GM23338 (cell line): ENCODE data around the gene SLC9A8. TPM values are rescaled to one million over a fixed set of nuclear protein-coding genes. Genes with fewer than 3 reads are reported as not detected.
A peak's percentile ranks its signal among the peaks of the same experiment; 100 is the strongest.

Experiments
- ATAC-seq: fragments of 200-7000 bp; cut with Tn5 transposase; 3 replicates; pipeline ENCODE4 v1.9.1; 2020
- DNase-seq: peaks from one replicate; pipeline ENCODE4 v3.0.0-alpha.2; 2015; ENCODE audit warnings: low spot score
- H2AFZ ChIP-seq: fragments of 200-600 bp; sonication (generic); 2 replicates; pipeline ENCODE4 v1.8.0; 2016; ENCODE audit warnings: antibody characterized with exemption, mild to moderate bottlenecking, moderate library complexity
- H3F3A ChIP-seq: fragments of 200-600 bp; sonication (generic); replicated peaks from 2 replicates; pipeline ENCODE4 v1.8.0; 2017; ENCODE audit warnings: antibody characterized with exemption, mixed run types, low read depth
- H3K27ac ChIP-seq: fragments of 200-600 bp; sonication (generic); 2 replicates; pipeline ENCODE4 v1.6.1; 2016; ENCODE audit warnings: low read depth
- H3K27me3 ChIP-seq: fragments of 200-600 bp; sonication (generic); 2 replicates; pipeline ENCODE4 v1.8.0; 2016; ENCODE audit warnings: mild to moderate bottlenecking, mixed run types, moderate library complexity; ENCODE audit not compliant: insufficient read depth
- H3K36me3 ChIP-seq: fragments of 200-600 bp; sonication (generic); 2 replicates; pipeline ENCODE4 v1.8.0; 2016; ENCODE audit warnings: mild to moderate bottlenecking; ENCODE audit not compliant: insufficient read depth
- H3K4me1 ChIP-seq: fragments of 200-600 bp; sonication (generic); 2 replicates; pipeline ENCODE4 v1.8.0; 2016; ENCODE audit warnings: mild to moderate bottlenecking, moderate library complexity; ENCODE audit not compliant: insufficient read depth
- H3K4me2 ChIP-seq: fragments of 200-600 bp; sonication (generic); 2 replicates; pipeline ENCODE4 v1.7.1; 2017; ENCODE audit warnings: mixed run types
- H3K4me3 ChIP-seq: fragments of 200-600 bp; sonication (generic); 2 replicates; pipeline ENCODE4 v1.6.1; 2016; ENCODE audit warnings: mixed run types
- H3K79me2 ChIP-seq: fragments of 200-600 bp; sonication (generic); replicated peaks from 2 replicates; pipeline ENCODE4 v1.8.0; 2017; ENCODE audit warnings: mild to moderate bottlenecking; ENCODE audit not compliant: insufficient read depth
- H3K9me2 ChIP-seq: fragments of 200-600 bp; sonication (generic); 2 replicates; pipeline ENCODE4 v1.8.0; 2017; ENCODE audit not compliant: insufficient read depth
- H4K20me1 ChIP-seq: fragments of 200-600 bp; sonication (generic); replicated peaks from 2 replicates; pipeline ENCODE4 v1.8.0; 2017; ENCODE audit warnings: mild to moderate bottlenecking; ENCODE audit not compliant: insufficient read depth
- H3K27ac Mint-ChIP-seq: 2 replicates; pipeline ENCODE4 v1.8.0; 2020; ENCODE audit warnings: inconsistent platforms, mild to moderate bottlenecking, moderate library complexity, mixed read lengths
- H3K27me3 Mint-ChIP-seq: 3 replicates; pipeline ENCODE4 v1.8.0; 2022; ENCODE audit warnings: low read depth, mild to moderate bottlenecking, moderate library complexity, mixed read lengths, inconsistent platforms; ENCODE audit not compliant: insufficient read depth, poor library complexity
- H3K36me3 Mint-ChIP-seq: 3 replicates; pipeline ENCODE4 v1.8.0; 2021; ENCODE audit warnings: low read depth, mild to moderate bottlenecking, inconsistent platforms, moderate library complexity, mixed read lengths
- H3K4me1 Mint-ChIP-seq: 3 replicates; pipeline ENCODE4 v1.8.0; 2020; ENCODE audit warnings: mild to moderate bottlenecking, inconsistent platforms, mixed read lengths
- H3K4me3 Mint-ChIP-seq: 3 replicates; pipeline ENCODE4 v1.8.0; 2021; ENCODE audit warnings: moderate library complexity, mild to moderate bottlenecking, inconsistent platforms, mixed read lengths
- H3K9me3 Mint-ChIP-seq: 3 replicates; pipeline ENCODE4 v1.8.0; 2020; ENCODE audit warnings: moderate library complexity, mild to moderate bottlenecking, inconsistent platforms, mixed read lengths
- CTCF ChIP-seq, 2 experiments: fragments of 200-600 bp in 1 of 2; sonication (generic) in 1 of 2; conservative IDR thresholded peaks; 2 replicates each; pipeline versions ENCODE4 v1.5.1 to v1.6.1; 2016 to 2017; ENCODE audit warnings: antibody characterized with exemption in 2 of 2, low read depth in 2 of 2, mild to moderate bottlenecking in 2 of 2, moderate library complexity in 1 of 2
- ETS1 ChIP-seq: IDR thresholded peaks from 2 replicates; pipeline ENCODE4 v1.6.1; 2016; ENCODE audit warnings: antibody characterized with exemption
- EZH2 ChIP-seq: fragments of 200-600 bp; sonication (generic); IDR thresholded peaks from one replicate; pipeline ENCODE4 v1.8.0; 2017; ENCODE audit warnings: antibody characterized with exemption, mild to moderate bottlenecking, low read depth; ENCODE audit not compliant: unreplicated experiment
- EZH2phosphoT487 ChIP-seq: fragments of 200-600 bp; sonication (generic); IDR thresholded peaks from one replicate; pipeline ENCODE4 v1.8.1; 2018; ENCODE audit warnings: antibody characterized with exemption; ENCODE audit not compliant: unreplicated experiment
- POLR2AphosphoS5 ChIP-seq: IDR thresholded peaks from 2 replicates; pipeline ENCODE4 v1.6.1; 2016; ENCODE audit warnings: antibody characterized with exemption, low read depth
- ZNF114 ChIP-seq: fragments of 250-450 bp; sonication (Bioruptor Pico); IDR thresholded peaks from 2 replicates; pipeline ENCODE4 v1.5.0; 2020; ENCODE audit warnings: mild to moderate bottlenecking, moderate library complexity
- polyA plus RNA-seq: library from polyadenylated mRNA; unstranded; fragments of >200 nt; fragmentation: Nextera tagmentation; extraction: Ambion mirVana; gene quantifications from 2 replicates; pipeline ENCODE4 v1.2.1, GENCODE V29; 2016
- total RNA-seq: library from RNA; depleted of rRNA; stranded (reverse); fragments of >200 nt; shearing (Covaris generic); gene quantifications from 2 replicates; pipeline ENCODE4 v1.2.3, GENCODE V29; 2014
- TF ChIP-seq, protein P1 (sequence below): IDR thresholded peaks from one replicate; pipeline ENCODE4 v1.6.1; 2018; ENCODE audit warnings: antibody characterized with exemption; ENCODE audit not compliant: unreplicated experiment

Gene SLC9A8
- total and polyA plus RNA-seq, 2 experiments from 2014 or later, result 2.6 to 6.4 TPM

DNA sequence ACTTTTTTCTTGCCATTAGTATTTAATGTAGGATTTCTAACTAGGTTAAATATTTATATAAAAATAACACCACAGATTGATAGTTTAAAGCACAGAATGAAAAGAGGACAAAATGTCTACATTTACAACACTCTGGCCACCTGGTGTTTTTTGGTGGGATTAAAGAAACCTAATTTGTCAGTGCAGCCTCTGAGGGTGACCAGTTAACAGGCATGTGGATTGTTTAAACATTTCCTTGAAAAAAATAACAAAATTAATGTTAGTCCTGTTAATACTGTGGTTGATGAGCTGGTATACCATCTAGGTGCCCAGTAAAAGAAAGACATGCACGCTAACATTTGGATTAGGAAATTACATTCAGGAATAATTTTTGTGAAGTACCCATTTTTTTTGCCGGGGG lies 8.8 kb downstream of the SLC9A8 start (continued):
- TF ChIP-seq CTCF (conservative IDR thresholded peaks at IDR 0.05; ENCODE audit: low read depth in 2 of 2) (no peak), ZNF114 (CRISPR knock-in tag) (no peak), ETS1 (no peak), EZH2 (no peak), POLR2AphosphoS5 (no peak)
- TF ChIP-seq, protein P1, sequence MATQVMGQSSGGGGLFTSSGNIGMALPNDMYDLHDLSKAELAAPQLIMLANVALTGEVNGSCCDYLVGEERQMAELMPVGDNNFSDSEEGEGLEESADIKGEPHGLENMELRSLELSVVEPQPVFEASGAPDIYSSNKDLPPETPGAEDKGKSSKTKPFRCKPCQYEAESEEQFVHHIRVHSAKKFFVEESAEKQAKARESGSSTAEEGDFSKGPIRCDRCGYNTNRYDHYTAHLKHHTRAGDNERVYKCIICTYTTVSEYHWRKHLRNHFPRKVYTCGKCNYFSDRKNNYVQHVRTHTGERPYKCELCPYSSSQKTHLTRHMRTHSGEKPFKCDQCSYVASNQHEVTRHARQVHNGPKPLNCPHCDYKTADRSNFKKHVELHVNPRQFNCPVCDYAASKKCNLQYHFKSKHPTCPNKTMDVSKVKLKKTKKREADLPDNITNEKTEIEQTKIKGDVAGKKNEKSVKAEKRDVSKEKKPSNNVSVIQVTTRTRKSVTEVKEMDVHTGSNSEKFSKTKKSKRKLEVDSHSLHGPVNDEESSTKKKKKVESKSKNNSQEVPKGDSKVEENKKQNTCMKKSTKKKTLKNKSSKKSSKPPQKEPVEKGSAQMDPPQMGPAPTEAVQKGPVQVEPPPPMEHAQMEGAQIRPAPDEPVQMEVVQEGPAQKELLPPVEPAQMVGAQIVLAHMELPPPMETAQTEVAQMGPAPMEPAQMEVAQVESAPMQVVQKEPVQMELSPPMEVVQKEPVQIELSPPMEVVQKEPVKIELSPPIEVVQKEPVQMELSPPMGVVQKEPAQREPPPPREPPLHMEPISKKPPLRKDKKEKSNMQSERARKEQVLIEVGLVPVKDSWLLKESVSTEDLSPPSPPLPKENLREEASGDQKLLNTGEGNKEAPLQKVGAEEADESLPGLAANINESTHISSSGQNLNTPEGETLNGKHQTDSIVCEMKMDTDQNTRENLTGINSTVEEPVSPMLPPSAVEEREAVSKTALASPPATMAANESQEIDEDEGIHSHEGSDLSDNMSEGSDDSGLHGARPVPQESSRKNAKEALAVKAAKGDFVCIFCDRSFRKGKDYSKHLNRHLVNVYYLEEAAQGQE, result no peak

DNA sequence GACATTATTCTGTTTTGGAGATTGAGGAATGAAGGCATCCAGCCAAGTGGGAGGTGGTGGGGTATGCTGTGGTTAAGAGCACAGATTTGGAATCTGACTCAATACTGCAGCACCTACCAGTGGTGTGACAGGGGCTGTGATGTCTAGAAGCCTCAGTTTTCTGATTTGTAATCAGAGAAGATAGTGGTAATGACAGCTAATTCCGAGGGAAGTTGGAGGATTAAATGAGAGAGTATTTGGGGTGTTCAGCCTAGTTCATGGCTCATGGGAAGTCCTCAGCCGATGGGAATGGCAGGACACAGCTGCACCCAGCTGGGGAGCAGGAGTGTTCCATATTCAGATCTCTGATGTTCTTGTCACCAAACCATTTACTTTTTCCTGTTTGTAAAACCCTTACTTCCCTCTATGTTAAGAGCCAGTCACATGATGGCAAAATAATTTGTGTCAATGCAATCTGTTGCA lies 9.3 kb downstream of the SLC9A8 start:
- Histone ChIP-seq H3K27ac (no peak overlapping the region), H4K20me1 (peaks cover 2% of the 10 kb centered on the region; the same call in 1 of the 2 replicates), H3K79me2 (no peaks in the 10 kb centered on the region; the same call in 1 of the 2 replicates), H3K4me3 (no peak overlapping the region), H2AFZ (no peak overlapping the region), H3K4me2 (no peak overlapping the region), H3K27me3 (no peaks in the 10 kb centered on the region), H3K36me3 (peaks cover 21% of the 10 kb centered on the region), H3K9me2 (peaks cover 3% of the 10 kb centered on the region; the same call in 1 of the 2 replicates), H3F3A (no peaks in the 10 kb centered on the region), H3K4me1 (no peaks in the 10 kb centered on the region)
- no peak for ATAC-seq
- 0 out of 3 replicates have a peak, but pooled peaks cover 3% of the 10 kb centered on the region for H3K4me1 Mint-ChIP-seq
- H3K27ac Mint-ChIP-seq, result no peak overlapping the region
- peaks cover 28% of the 10 kb centered on the region for H3K36me3 Mint-ChIP-seq
- TF ChIP-seq CTCF (conservative IDR thresholded peaks at IDR 0.05; ENCODE audit: low read depth in 2 of 2) (peak in 1 of 2 experiments; percentile 27; a peak in 2 of 4 replicates), EZH2phosphoT487 (no peak)
- peaks cover 3% of the 10 kb centered on the region; the same call in 1 of the 3 replicates for H3K9me3 Mint-ChIP-seq
- no peak for DNase-seq
- H3K27me3 Mint-ChIP-seq, result peaks cover 2% of the 10 kb centered on the region
- no peak overlapping the region for H3K4me3 Mint-ChIP-seq
